Activated CD8-positive, alpha-beta memory T cell treated with anti-CD3 and anti-CD28 coated beads, Interleukin-2, amount 10 ng/mL, durations not matched to agents 7 days and 5 days (primary cell): ENCODE measurements around the gene ORAI3. TPM values are rescaled to one million over a fixed set of nuclear protein-coding genes. Genes with fewer than 3 reads are reported as not detected.
A peak's percentile ranks its signal among the peaks of the same experiment; 100 is the strongest.
"Not testable (repeated sequence)": the region's sequence is repeated elsewhere in the genome, so short reads cannot be mapped to it uniquely, and the experiment has no call there.

Experiments used
- ATAC-seq: fragments of 150-1000 bp; cut with Tn5 transposase; one replicate; pipeline ENCODE4 v1.10.0; 2021; ENCODE audit warnings: moderate library complexity
- CTCF ChIA-PET: fragments of 350-600 bp; sonication (Branson Sonifier 250); formaldehyde crosslinking; loops from one replicate; lab custom pipeline; 2021; ENCODE audit warnings: antibody characterized with exemption; lab: Charles Lee
- DNase-seq: peaks from one replicate; pipeline ENCODE4 v3.0.0-alpha.2; 2020
- H3K27ac Mint-ChIP-seq: one replicate; pipeline ENCODE4 v1.8.0; 2021; ENCODE audit warnings: mild to moderate bottlenecking, mixed read lengths
- H3K27me3 Mint-ChIP-seq: one replicate; pipeline ENCODE4 v1.8.0; 2021; ENCODE audit warnings: mixed read lengths
- H3K36me3 Mint-ChIP-seq: one replicate; pipeline ENCODE4 v1.8.0; 2021; ENCODE audit warnings: mild to moderate bottlenecking, mixed read lengths
- H3K4me1 Mint-ChIP-seq: one replicate; pipeline ENCODE4 v1.8.0; 2021; ENCODE audit warnings: mixed read lengths
- H3K4me3 Mint-ChIP-seq: one replicate; pipeline ENCODE4 v1.8.0; 2021; ENCODE audit warnings: mild to moderate bottlenecking, moderate library complexity, mixed read lengths
- H3K9me3 Mint-ChIP-seq: one replicate; pipeline ENCODE4 v1.8.0; 2022; ENCODE audit warnings: low read depth, mixed read lengths
- total RNA-seq, 2 experiments: library from RNA; stranded (reverse); gene quantifications; one replicate each; pipeline ENCODE4 v1.2.3, GENCODE V29; 2021

The ORAI3 gene
- total RNA-seq, 2 experiments from 2014 or later, result 19.5 to 20.5 TPM

DNA sequence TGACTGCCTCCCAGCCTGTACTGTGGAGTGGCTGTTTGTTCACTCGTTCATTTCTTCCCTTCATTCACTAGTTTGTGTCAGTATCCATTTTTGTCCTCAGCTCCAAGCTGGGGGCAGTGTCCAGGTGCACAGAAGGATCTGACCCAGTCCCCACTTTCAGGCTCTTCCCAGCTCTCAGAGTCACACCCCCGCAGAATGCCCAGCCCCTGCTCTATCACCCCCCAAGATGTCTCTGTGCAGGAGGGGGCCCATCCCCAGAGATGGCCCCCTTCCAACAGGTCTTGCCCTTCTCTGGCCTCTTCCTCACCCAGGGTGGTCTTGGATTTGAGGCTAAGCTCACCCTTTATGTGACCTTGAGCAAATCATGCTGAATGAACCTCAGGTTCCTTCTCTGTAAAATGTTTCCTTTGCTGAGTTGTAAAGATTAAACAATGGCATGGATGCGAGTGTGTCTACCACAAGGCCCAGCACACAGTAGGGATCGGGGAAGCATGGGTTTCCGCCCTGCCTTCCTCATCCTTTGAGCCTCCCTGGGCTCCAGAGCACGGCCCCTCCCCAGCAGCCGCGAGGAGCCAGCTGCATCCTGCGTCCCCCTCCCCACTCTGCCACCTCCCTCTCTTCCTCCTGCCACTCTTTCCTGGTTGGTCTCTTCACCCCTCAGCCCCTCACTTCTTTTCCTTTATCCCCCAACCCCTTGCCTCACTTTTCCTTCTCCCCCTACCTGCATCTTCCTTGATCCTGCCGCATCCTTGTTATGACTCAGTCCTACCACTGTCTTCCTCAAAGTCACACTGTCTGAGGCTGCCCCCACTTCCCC lies 22.7 kb upstream of the ORAI3 start:
- no peak for ATAC-seq
- Mint-ChIP-seq H3K9me3 (no peaks in the 10 kb centered on the region), H3K36me3 (peaks cover 1% of the 10 kb centered on the region), H3K4me1 (peaks cover 22% of the 10 kb centered on the region), H3K4me3 (peak overlapping the region; percentile 1), H3K27ac (no peak overlapping the region), H3K27me3 (no peaks in the 10 kb centered on the region)
- no peak for DNase-seq
- CTCF ChIA-PET, result interaction anchor here (1.3 to 5.3 kb wide), 2 partner anchors 16 to 81 kb away, joined by 4 to 38 read pairs; no protein-coding TSS in a partner anchor

DNA sequence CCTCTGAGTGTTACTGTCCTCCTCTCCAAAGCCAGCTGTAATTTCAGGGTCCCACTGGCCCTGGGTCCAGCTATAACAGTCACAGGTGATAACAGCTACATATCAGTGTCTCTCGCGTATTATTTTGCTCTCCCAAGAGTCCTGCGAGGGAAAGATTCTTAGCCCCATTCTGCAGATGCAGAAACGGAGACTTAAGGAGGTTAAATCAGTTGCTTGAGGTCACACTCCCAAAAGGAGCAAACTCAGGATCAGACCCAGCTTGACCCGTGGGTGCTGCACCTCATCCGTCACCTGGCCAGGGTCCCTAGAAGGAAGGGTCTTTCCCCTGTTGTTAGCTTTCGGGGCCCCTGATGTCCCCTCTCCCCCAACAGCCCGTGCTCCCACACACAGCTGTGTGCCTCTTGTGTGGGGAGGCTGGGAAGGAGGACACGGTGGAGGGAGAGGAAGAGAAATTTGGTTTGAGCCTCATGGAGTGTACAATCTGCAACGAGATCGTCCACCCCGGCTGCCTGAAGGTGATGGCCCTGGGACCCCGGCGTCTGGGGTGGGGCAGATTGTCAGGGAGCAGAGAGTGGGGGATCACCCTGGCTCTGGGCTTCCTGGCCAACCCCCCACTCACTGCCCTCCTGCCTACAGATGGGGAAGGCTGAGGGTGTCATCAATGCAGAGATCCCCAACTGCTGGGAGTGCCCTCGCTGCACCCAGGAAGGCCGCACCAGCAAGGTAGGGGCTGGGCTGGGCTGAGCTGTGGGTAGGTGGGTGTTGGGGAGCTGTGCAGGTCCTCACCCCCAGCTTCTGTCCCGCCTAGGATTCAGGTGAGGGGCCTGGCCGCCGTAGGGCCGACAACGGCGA lies 21.7 kb upstream of the ORAI3 start:
- Mint-ChIP-seq H3K36me3 (peaks cover 4% of the 10 kb centered on the region), H3K9me3 (no peaks in the 10 kb centered on the region)

GRCh38 chr16:30927789-30928378 lies 21.0 kb upstream of the ORAI3 start:
- no peaks in the 10 kb centered on the region for H3K9me3 Mint-ChIP-seq
- no peak overlapping the region for H3K27ac Mint-ChIP-seq
- H3K36me3 Mint-ChIP-seq, result peaks cover 6% of the 10 kb centered on the region
- peak; percentile 55 for DNase-seq
- no peak overlapping the region for H3K4me3 Mint-ChIP-seq
- no peaks in the 10 kb centered on the region for H3K27me3 Mint-ChIP-seq
- no peak for ATAC-seq
- peaks cover 19% of the 10 kb centered on the region for H3K4me1 Mint-ChIP-seq
- CTCF ChIA-PET, result interaction anchor here (1.0 to 5.3 kb wide), 2 partner anchors 15 to 26 kb away, joined by 3 to 38 read pairs; no protein-coding TSS in a partner anchor

More for the DNA sequence above, 21.7 kb upstream of the ORAI3 start:
- CTCF ChIA-PET, result interaction anchor here (1.0 to 5.3 kb wide), 2 partner anchors 16 to 25 kb away, joined by 3 to 38 read pairs; no protein-coding TSS in a partner anchor
- Mint-ChIP-seq H3K27me3 (no peaks in the 10 kb centered on the region), H3K4me3 (no peak overlapping the region), H3K4me1 (peaks cover 19% of the 10 kb centered on the region), H3K27ac (no peak overlapping the region)
- ATAC-seq (no peak), DNase-seq (no peak)

GRCh38 chr16:30928390-30928789 lies 20.5 kb upstream of the ORAI3 start:
- Mint-ChIP-seq H3K36me3 (peaks cover 6% of the 10 kb centered on the region), H3K4me3 (no peak overlapping the region), H3K27ac (no peak overlapping the region), H3K9me3 (no peaks in the 10 kb centered on the region), H3K27me3 (no peaks in the 10 kb centered on the region), H3K4me1 (peaks cover 19% of the 10 kb centered on the region)
- no peak for ATAC-seq
- DNase-seq, result no peak
- CTCF ChIA-PET, result interaction anchor here (5.3 kb wide), 1 partner anchor 14 kb away, joined by 38 read pairs; no protein-coding TSS in a partner anchor

GRCh38 chr16:30929167-30929566 lies 19.7 kb upstream of the ORAI3 start:
- ATAC-seq, result peak; percentile 38
- Mint-ChIP-seq H3K9me3 (no peaks in the 10 kb centered on the region), H3K27ac (no peak overlapping the region), H3K4me1 (peaks cover 19% of the 10 kb centered on the region), H3K36me3 (peaks cover 6% of the 10 kb centered on the region), H3K4me3 (no peak overlapping the region), H3K27me3 (no peaks in the 10 kb centered on the region)
- CTCF ChIA-PET, result interaction anchor here (5.3 kb wide), 1 partner anchor 14 kb away, joined by 38 read pairs; no protein-coding TSS in a partner anchor
- peak; percentile 60 for DNase-seq

GRCh38 chr16:30930160-30930571 lies 18.7 kb upstream of the ORAI3 start:
- Mint-ChIP-seq H3K36me3 (peaks cover 6% of the 10 kb centered on the region), H3K27ac (no peak overlapping the region), H3K4me1 (peaks cover 21% of the 10 kb centered on the region), H3K9me3 (no peaks in the 10 kb centered on the region), H3K4me3 (no peak overlapping the region), H3K27me3 (no peaks in the 10 kb centered on the region)
- CTCF ChIA-PET, result interaction anchor here (4.0 kb wide), 1 partner anchor 12 kb away, joined by 23 read pairs; no protein-coding TSS in a partner anchor
- ATAC-seq, result no peak
- DNase-seq, result no peak

DNA sequence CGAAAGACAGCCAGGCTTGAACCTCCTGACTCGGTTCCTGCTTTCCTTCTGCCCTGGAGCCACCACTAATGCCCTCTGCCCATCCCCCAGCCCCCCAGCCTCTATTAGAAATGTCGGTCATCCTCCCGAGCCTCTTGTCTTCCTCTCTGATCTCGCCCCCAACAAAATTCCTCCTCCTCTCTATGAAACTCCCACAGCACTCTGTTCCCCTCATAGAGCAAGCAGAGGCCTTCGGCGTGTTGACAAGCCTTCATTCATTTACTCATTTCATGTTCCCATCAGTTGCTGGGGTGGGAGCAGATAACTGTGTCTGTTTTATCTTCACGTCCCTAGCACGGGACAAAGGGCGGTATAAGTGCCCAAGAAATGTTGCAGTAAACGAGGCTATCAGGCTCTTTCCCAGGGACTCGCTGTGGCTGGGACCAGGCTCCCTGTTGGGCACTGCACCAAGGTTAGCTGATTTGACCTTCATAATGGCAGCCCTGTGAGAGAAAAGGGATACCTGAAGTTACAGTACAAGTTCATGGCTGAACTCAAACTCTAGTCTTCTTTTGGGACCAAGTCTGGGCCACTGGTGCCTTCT lies 17.7 kb upstream of the ORAI3 start:
- H3K27me3 Mint-ChIP-seq, result no peaks in the 10 kb centered on the region
- ATAC-seq (no peak), DNase-seq (no peak)
- no peaks in the 10 kb centered on the region for H3K9me3 Mint-ChIP-seq
- CTCF ChIA-PET, result interaction anchor here (4.0 kb wide), 1 partner anchor 11 kb away, joined by 23 read pairs; no protein-coding TSS in a partner anchor
- H3K4me1 Mint-ChIP-seq, result peaks cover 20% of the 10 kb centered on the region
- H3K36me3 Mint-ChIP-seq, result peaks cover 6% of the 10 kb centered on the region
- H3K4me3 Mint-ChIP-seq, result no peak overlapping the region
- H3K27ac Mint-ChIP-seq, result no peak overlapping the region

GRCh38 chr16:30934827-30935557 lies 13.9 kb upstream of the ORAI3 start:
- DNase-seq, result peak; percentile 68
- Mint-ChIP-seq H3K4me3 (no peak overlapping the region), H3K4me1 (peaks cover 26% of the 10 kb centered on the region), H3K36me3 (peaks cover 8% of the 10 kb centered on the region), H3K27ac (no peak overlapping the region), H3K9me3 (no peaks in the 10 kb centered on the region), H3K27me3 (no peaks in the 10 kb centered on the region)
- ATAC-seq, result peak; percentile 59
- CTCF ChIA-PET, result interaction anchor here (0.8 to 2.4 kb wide), 8 partner anchors 9 to 526 kb away, joined by 3 to 13 read pairs (median 4); no protein-coding TSS in a partner anchor

- DNase-seq (no peak), ATAC-seq (no peak)
- CTCF ChIA-PET, result interaction anchor here (0.9 to 1.4 kb wide), 2 partner anchors 16 to 93 kb away, joined by 4 to 5 read pairs; no protein-coding TSS in a partner anchor
- Mint-ChIP-seq H3K4me1 (peaks cover 43% of the 10 kb centered on the region), H3K4me3 (no peak overlapping the region), H3K9me3 (no peaks in the 10 kb centered on the region), H3K36me3 (peaks cover 6% of the 10 kb centered on the region), H3K27ac (peak overlapping the region; percentile 69), H3K27me3 (no peaks in the 10 kb centered on the region)
Measured at GRCh38 chr16:30937692-30938091, 11.2 kb upstream of the ORAI3 start.

DNA sequence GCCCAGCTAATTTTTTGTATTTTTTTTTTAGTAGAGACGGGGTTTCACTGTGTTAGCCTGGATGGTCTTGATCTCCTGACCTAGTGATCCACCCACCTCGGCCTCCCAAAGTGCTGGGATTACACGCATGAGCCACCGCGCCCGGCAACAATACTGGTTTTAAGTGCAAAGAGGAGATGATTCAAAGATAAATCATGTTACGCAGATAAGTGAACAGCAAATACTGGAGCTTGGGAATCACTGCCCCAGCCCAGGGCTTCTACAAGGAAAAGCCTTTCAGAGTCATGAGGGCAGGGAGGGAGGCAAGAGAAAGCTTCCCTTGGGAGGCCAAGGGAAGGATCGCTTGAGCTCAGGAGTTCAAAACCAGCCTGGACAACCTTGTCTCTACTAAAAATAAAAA lies 9.3 kb upstream of the ORAI3 start:
- not testable (repeated sequence) for H3K27me3 Mint-ChIP-seq, ATAC-seq, H3K27ac Mint-ChIP-seq, H3K4me3 Mint-ChIP-seq, H3K9me3 Mint-ChIP-seq, DNase-seq
- peaks cover 50% of the 10 kb centered on the region for H3K4me1 Mint-ChIP-seq
- CTCF ChIA-PET, result interaction anchor here (1.0 to 4.0 kb wide), 4 partner anchors 14 to 203 kb away, joined by 4 to 68 read pairs (median 6); no protein-coding TSS in a partner anchor
- H3K36me3 Mint-ChIP-seq, result peaks cover 17% of the 10 kb centered on the region

GRCh38 chr16:30941600-30942425 lies 7.1 kb upstream of the ORAI3 start:
- no peaks in the 10 kb centered on the region for H3K9me3 Mint-ChIP-seq
- peak; percentile 96 for ATAC-seq
- peaks cover 41% of the 10 kb centered on the region for H3K4me1 Mint-ChIP-seq
- H3K36me3 Mint-ChIP-seq, result peaks cover 22% of the 10 kb centered on the region
- H3K27ac Mint-ChIP-seq, result peak overlapping the region; percentile 80
- H3K27me3 Mint-ChIP-seq, result no peaks in the 10 kb centered on the region
- H3K4me3 Mint-ChIP-seq, result peak overlapping the region; percentile 69
- CTCF ChIA-PET, result interaction anchor here (0.6 to 5.2 kb wide), 42 partner anchors 9 to 1167 kb away, joined by 3 to 68 read pairs (median 4); partner anchors contain the start of genes KAT8, PHKG2, PRR14 and SETD1A
- peak; percentile 86 for DNase-seq
